ENCODE measurements around the gene KPTN.
A peak's percentile ranks its signal among the peaks of the same experiment; 100 is the strongest.
"Not testable (repeated sequence)": the region's sequence is repeated elsewhere in the genome, so short reads cannot be mapped to it uniquely, and the experiment has no call there.

The KPTN gene

DNA sequence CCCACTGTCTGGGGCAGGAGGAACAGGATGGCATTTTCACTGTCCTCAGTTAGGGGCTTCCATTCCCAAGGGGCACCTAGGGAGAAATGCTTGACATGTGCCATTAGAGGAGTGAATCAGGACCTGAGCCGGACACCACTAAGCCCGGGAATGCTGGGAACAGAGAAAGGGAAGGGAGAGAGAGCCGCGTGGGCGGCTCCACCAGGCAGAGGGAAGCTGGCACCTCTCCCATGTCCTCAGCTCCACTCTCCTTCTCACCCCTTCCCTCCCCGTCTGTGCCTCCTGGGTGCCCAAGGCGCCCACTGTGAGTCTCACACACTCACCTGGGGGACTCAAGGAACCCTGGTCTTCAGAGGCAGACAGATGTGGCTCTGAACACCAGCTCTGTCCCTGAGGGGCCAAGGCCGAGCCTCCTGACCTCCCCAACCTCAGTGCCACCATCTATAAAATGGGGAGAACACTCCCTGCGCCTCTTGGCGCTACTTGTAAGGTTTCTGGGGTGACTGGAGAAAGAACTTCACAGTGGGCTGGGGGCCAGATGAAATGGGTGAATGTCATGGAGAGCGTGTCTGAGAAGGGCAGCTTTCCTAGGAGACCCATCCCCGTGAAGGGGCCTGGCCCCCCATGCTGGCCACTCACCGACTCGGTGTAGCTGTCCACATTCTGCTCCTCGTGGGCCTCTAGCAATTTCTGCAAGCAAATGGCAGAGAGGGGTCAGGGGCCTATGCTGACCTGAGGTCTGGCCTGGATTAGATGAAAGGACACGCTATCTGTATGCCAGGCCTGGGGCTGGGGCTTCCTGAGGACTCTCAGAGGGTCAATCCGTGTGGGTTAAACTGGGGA, 5.3 kb upstream of the KPTN start:
- no peak for DNase-seq (ENCODE audit: low read depth)
- in situ Hi-C loops (cut with HindIII; ENCODE audit: low sequenced_read_pairs), result no loop called here
- TF ChIP-seq, protein P1, sequence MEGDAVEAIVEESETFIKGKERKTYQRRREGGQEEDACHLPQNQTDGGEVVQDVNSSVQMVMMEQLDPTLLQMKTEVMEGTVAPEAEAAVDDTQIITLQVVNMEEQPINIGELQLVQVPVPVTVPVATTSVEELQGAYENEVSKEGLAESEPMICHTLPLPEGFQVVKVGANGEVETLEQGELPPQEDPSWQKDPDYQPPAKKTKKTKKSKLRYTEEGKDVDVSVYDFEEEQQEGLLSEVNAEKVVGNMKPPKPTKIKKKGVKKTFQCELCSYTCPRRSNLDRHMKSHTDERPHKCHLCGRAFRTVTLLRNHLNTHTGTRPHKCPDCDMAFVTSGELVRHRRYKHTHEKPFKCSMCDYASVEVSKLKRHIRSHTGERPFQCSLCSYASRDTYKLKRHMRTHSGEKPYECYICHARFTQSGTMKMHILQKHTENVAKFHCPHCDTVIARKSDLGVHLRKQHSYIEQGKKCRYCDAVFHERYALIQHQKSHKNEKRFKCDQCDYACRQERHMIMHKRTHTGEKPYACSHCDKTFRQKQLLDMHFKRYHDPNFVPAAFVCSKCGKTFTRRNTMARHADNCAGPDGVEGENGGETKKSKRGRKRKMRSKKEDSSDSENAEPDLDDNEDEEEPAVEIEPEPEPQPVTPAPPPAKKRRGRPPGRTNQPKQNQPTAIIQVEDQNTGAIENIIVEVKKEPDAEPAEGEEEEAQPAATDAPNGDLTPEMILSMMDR (IDR thresholded peaks at IDR 0.05; ENCODE audit: low read depth, low read length, missing control alignments), result no peak
- H3K4me3 ChIP-seq (ENCODE audit: low read depth, low read length), result no peak overlapping the region

DNA sequence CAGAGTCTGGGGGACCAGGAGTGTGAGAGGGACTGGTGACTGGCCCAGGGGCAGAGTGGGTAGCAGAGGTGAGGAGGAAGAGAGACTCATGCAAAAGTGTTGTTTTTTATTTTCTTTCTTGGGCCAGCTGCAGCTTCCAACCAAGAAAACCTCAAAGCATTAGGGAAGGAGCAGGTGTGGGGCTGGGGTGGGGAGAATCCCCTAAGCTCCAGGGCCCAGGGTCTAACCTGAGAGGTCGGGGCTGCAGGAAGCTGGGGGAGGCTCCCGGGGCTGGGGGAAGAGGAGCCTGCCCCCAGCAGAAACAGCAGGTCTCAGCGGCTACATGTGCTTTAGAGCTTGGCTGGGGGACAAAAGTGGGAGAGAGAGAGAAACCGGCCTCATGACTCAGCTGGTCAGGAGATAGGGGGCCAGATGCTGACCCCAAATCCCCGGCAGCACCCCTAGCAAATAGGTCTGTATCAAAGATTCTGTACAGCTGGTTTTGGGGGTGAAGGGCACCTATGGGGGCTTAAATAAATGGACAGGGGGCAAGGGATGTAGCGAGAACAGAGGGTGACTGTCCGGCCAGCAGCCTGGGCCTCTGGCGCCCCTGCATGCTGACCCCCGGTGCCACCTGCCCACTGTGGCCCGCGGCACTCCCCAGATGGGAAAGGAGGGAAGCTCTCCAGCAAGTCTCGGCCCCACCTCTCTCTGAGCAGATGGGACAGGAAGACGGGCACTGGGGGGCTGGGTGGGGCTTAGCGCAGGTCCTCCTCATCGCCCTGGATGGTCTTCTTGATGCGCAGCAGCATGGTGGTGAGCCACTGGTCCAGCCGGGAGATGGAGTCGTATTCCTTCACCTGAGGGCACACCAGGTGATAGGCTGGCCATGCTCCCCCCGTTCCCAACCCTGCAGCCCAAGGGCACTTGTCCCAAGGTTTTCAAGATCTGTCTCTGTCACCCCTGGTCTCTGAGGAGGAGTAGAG, 3.8 kb upstream of the KPTN start:
- in situ Hi-C loops (cut with HindIII; ENCODE audit: low sequenced_read_pairs), result no loop called here
- H3K4me3 ChIP-seq (ENCODE audit: low read depth, low read length), result no peak overlapping the region

DNA sequence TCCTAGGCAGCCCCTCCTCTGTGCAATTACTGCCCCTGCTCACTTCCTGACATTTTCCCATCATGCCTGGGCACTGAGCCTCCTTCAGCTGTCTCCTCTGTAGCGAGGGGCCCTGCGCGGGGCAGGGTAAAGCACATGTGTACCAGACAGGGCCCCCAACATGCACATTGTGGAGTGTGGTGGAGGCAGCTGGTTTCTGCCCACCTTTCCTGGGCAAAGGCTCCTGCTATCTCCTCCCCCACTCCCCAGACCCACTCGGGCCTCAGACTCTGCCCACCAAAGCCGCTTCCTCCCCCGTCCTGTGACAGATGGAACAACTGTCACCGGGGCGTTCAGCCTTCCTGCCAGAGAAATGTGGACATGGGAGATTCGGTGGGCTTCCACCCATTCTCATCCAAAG, 2.9 kb upstream of the KPTN start:
- DNase-seq (ENCODE audit: low read depth), result no peak
- TF ChIP-seq, protein P1 (IDR thresholded peaks at IDR 0.05; ENCODE audit: low read depth, low read length, missing control alignments), result no peak
- H3K4me3 ChIP-seq (ENCODE audit: low read depth, low read length), result no peak overlapping the region
- in situ Hi-C loops (cut with HindIII; ENCODE audit: low sequenced_read_pairs), result no loop called here

More for the DNA sequence above, 3.8 kb upstream of the KPTN start:
- no peak for DNase-seq (ENCODE audit: low read depth)
- TF ChIP-seq, protein P1 (IDR thresholded peaks at IDR 0.05; ENCODE audit: low read depth, low read length, missing control alignments), result no peak

DNA sequence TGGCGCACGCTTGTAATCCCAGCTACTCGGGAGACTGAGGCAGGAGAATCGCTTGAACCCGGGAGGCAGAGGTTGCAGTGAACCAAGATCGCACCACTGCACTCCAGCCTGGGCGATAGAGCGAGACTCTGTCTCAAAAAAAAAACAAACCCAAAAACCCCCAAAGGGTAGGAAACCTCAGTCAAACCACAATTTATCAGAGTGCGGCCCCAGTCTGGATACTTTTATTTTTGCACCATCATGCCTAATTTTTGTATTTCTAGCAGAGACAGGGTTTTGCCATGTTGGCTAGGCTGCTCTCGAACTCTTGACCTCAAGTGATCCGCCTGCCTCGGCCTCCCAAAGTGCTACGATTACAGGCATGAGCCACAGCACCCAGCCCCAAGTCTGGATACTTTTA, 2.2 kb upstream of the KPTN start:
- DNase-seq (ENCODE audit: low read depth); H3K4me3 ChIP-seq (ENCODE audit: low read depth, low read length); in situ Hi-C loops (cut with HindIII; ENCODE audit: low sequenced_read_pairs): not testable (repeated sequence)

DNA sequence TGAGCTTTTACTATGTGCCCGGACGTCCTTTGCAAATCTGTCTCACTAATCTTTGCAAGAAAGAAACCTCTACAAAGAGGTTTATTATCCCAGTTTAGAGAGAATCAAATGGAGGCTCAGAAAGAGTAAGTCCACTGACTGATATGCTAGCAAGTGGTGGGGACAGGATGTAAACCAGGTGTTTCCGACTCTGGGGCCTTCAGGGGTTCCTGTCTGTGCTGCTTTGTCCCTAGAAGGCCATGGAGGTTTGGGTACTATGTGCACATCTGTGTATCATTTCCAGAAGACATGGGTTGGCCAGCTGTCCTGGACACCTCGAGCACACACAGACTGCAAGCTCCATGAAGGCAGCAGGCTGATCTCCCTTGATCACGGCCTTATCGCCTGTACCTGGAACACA, 1.2 kb upstream of the KPTN start:
- H3K4me3 ChIP-seq (ENCODE audit: low read depth, low read length), result no peak overlapping the region
- in situ Hi-C loops (cut with HindIII; ENCODE audit: low sequenced_read_pairs), result no loop called here
- TF ChIP-seq, protein P1 (IDR thresholded peaks at IDR 0.05; ENCODE audit: low read depth, low read length, missing control alignments), result no peak
- no peak for DNase-seq (ENCODE audit: low read depth)

DNA sequence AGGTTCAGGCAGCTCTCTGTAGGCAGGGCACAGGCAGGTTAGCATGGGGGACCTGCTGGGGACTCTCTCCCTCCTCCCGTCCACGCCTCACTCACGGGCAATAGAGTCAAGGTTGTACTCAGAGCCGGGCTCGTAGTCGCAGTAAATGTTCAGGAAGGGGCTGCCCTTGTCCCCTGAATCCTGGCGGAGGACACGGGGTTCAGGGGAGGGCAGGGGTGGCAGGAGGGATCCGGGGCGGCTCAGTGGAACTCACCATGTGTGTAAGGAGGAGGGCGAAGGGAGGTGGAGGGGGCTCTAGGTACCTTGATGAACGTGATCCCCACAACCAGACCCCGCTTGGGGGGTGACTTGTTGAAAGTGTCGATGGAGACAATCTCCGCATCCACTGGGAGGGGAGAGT, 819 bp downstream of the KPTN start:
- H3K4me3 ChIP-seq (ENCODE audit: low read depth, low read length), result peak overlapping the region; percentile 75
- in situ Hi-C loops (cut with HindIII; ENCODE audit: low sequenced_read_pairs), result no loop called here
- DNase-seq (ENCODE audit: low read depth), result no peak
- TF ChIP-seq, protein P1 (IDR thresholded peaks at IDR 0.05; ENCODE audit: low read depth, low read length, missing control alignments), result no peak

Measured in astrocyte of the cerebellum (primary cell).